Measurements from ENCODE around the gene FOLH1.
"Not testable (repeated sequence)": the region's sequence is repeated elsewhere in the genome, so short reads cannot be mapped to it uniquely, and the experiment has no call there.

Gene FOLH1

GRCh38 chr11:49175378-49175777 is 33.0 kb downstream of the FOLH1 start:
- DNase-seq: not testable (repeated sequence)

- not testable (repeated sequence) for DNase-seq
These were observed 33.6 kb downstream of the FOLH1 start for GRCh38 chr11:49174691-49175366.

- DNase-seq: not testable (repeated sequence)
These were observed 36.8 kb downstream of the FOLH1 start for GRCh38 chr11:49171613-49172012.

- DNase-seq: not testable (repeated sequence)
These were observed 38.8 kb downstream of the FOLH1 start for GRCh38 chr11:49169579-49169978.

- not testable (repeated sequence) for DNase-seq
These were observed 39.4 kb downstream of the FOLH1 start for GRCh38 chr11:49168992-49169391.

GRCh38 chr11:49151211-49151610 is 57.2 kb downstream of the FOLH1 start:
- no peak for DNase-seq

GRCh38 chr11:49102356-49102755 is 106.0 kb downstream of the FOLH1 start:
- DNase-seq: not testable (repeated sequence)

Data from CD4-positive, alpha-beta T cell treated with Interferon alpha-2 for 1 hour (primary cell).